SU-DHL-6 (cell line): ENCODE data around the gene UTP14C.

Experiments used
- H2AFZ ChIP-seq: fragments of 200-600 bp; sonication (generic); 2 replicates; pipeline ENCODE4 v1.6.1; 2014; ENCODE audit warnings: low read depth, mild to moderate bottlenecking, moderate library complexity, mixed read lengths, antibody characterized with exemption, low read length; ENCODE audit not compliant: severe bottlenecking
- H3F3A ChIP-seq: fragments of 200-600 bp; shearing (Covaris generic); 2 replicates; pipeline ENCODE4 v1.6.0; 2016; ENCODE audit warnings: antibody characterized with exemption, mild to moderate bottlenecking; ENCODE audit not compliant: insufficient read depth
- H3K27ac ChIP-seq: fragments of 200-600 bp; sonication (generic); 2 replicates; pipeline ENCODE4 v1.5.1; 2016; ENCODE audit warnings: low read depth, mild to moderate bottlenecking, low read length, moderate library complexity, mixed read lengths
- H3K27me3 ChIP-seq: fragments of 200-600 bp; sonication (generic), shearing (Covaris generic); 2 replicates; pipeline ENCODE4 v1.6.0; 2014; ENCODE audit warnings: mild to moderate bottlenecking, low read length
- H3K36me3 ChIP-seq: fragments of 200-600 bp; sonication (generic); 2 replicates; pipeline ENCODE4 v1.6.1; 2014; ENCODE audit warnings: mild to moderate bottlenecking, low read length, mixed read lengths
- H3K4me2 ChIP-seq: fragments of 300-600, 200-600 bp; shearing (Covaris generic), sonication (generic); 2 replicates; pipeline ENCODE4 v1.6.0; 2014; ENCODE audit warnings: low read length, low read depth, mild to moderate bottlenecking; ENCODE audit not compliant: poor library complexity, severe bottlenecking
- H3K4me3 ChIP-seq: fragments of 200-600 bp; sonication (generic); 2 replicates; pipeline ENCODE4 v1.5.1; 2014; ENCODE audit warnings: antibody characterized with exemption, low read length, mild to moderate bottlenecking, mixed read lengths; ENCODE audit not compliant: insufficient read depth, poor library complexity, severe bottlenecking
- H3K79me2 ChIP-seq: fragments of 200-600 bp; sonication (generic); 2 replicates; pipeline ENCODE4 v1.6.1; 2014; ENCODE audit warnings: mild to moderate bottlenecking, low read length, moderate library complexity; ENCODE audit not compliant: insufficient read depth
- H3K9ac ChIP-seq: fragments of 200-600 bp; sonication (generic); 2 replicates; pipeline ENCODE4 v1.7.0; 2014; ENCODE audit warnings: mild to moderate bottlenecking, low read length
- H3K9me2 ChIP-seq: fragments of 200-600 bp; sonication (generic); replicated peaks from 2 replicates; pipeline ENCODE4 v1.6.1; 2014; ENCODE audit warnings: low read length; ENCODE audit not compliant: insufficient read depth
- H3K9me3 ChIP-seq: fragments of 200-600 bp; sonication (generic); 2 replicates; pipeline ENCODE4 v1.6.1; 2014; ENCODE audit warnings: low read length, mixed read lengths; ENCODE audit not compliant: insufficient read depth
- H4K20me1 ChIP-seq: fragments of 200-600 bp; sonication (generic); 2 replicates; pipeline ENCODE4 v1.6.1; 2014; ENCODE audit warnings: low read depth, mild to moderate bottlenecking, antibody characterized with exemption, low read length, moderate library complexity, mixed read lengths
- EZH2phosphoT487 ChIP-seq: fragments of 200-600 bp; sonication (generic), shearing (Covaris generic); conservative IDR thresholded peaks from 2 replicates; pipeline ENCODE4 v1.6.1; 2018; ENCODE audit warnings: mild to moderate bottlenecking, antibody characterized with exemption, low read length, moderate library complexity, mixed read lengths
- TF ChIP-seq, protein P1 (sequence below): fragments of 200-600 bp; sonication (generic); IDR thresholded peaks from one replicate; pipeline ENCODE4 v1.5.1; 2017; ENCODE audit warnings: antibody characterized with exemption, mild to moderate bottlenecking, low read length, moderate library complexity; ENCODE audit not compliant: insufficient read depth, poor library complexity, severe bottlenecking

Gene UTP14C

DNA sequence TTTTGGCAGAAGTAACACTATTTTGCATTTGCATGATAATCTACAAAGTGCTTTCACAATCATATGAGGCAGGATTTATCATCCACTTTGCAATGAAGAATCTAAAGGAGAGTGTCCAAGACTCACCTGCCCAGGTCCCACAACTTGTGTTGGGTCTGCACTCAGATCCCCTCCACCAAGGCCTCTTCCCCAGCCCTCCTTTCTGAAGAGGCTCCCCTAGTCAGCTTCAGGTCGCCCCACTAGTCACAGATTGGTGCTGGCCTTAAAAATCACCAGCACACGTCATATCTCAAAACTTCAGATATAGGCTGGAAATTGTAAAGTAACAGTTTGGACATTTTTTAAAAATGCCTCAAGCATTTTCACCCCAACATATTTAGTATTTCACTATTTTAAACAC is 30.8 kb upstream of the UTP14C start:
- H3K9me2 ChIP-seq = no peaks in the 10 kb centered on the region
- H4K20me1 ChIP-seq = no peaks in the 10 kb centered on the region
- H2AFZ ChIP-seq = no peak overlapping the region
- no peak overlapping the region for H3K9ac ChIP-seq
- TF ChIP-seq, protein P1, sequence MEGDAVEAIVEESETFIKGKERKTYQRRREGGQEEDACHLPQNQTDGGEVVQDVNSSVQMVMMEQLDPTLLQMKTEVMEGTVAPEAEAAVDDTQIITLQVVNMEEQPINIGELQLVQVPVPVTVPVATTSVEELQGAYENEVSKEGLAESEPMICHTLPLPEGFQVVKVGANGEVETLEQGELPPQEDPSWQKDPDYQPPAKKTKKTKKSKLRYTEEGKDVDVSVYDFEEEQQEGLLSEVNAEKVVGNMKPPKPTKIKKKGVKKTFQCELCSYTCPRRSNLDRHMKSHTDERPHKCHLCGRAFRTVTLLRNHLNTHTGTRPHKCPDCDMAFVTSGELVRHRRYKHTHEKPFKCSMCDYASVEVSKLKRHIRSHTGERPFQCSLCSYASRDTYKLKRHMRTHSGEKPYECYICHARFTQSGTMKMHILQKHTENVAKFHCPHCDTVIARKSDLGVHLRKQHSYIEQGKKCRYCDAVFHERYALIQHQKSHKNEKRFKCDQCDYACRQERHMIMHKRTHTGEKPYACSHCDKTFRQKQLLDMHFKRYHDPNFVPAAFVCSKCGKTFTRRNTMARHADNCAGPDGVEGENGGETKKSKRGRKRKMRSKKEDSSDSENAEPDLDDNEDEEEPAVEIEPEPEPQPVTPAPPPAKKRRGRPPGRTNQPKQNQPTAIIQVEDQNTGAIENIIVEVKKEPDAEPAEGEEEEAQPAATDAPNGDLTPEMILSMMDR = no peak
- TF ChIP-seq EZH2phosphoT487 = no peak
- no peaks in the 10 kb centered on the region for H3K79me2 ChIP-seq
- H3F3A ChIP-seq = no peaks in the 10 kb centered on the region
- H3K9me3 ChIP-seq = no peaks in the 10 kb centered on the region
- H3K27me3 ChIP-seq = no peaks in the 10 kb centered on the region
- H3K36me3 ChIP-seq = no peaks in the 10 kb centered on the region
- H3K4me2 ChIP-seq = no peak overlapping the region
- no peak overlapping the region for H3K4me3 ChIP-seq
- no peak overlapping the region for H3K27ac ChIP-seq

DNA sequence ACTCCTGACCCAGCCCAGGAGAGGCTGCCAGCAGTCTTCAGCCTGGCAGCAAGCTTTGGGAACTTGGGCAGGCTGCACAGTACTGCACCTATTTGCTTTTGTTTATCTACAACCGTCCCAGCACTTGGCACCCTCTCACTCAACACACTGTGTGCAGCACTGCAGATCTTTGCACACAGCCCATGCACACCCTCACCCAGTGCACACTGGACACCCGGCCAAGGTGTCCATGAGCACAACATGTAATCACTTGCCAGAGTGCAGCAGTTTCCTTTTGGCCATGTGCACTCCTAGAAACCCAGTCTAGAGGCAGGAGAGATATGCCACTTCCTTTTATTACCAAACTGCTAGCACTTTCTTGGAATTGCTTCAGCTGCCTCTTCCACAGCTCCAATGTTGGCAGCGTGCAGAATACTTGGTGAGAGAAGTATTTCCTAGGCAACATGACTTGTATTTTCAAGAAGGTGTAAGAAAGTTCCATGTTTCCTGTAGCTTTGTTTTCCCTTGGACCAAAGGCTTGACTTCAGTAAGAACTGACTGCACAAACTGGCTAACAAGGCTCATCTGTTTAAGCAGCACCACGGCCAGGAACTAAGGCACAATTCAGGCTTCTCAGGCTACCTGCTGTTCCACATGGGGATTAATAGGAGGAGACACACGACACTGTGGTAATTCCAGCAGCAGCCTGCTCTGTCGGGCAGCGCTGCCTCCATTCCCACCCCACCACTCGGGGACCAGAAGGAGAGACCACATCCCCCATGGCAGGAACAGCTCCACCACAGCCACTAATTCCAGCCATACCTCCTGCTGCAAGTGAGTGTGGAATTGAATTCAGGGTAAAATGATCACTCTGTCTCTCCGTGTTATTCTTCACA is 28.6 kb upstream of the UTP14C start:
- H4K20me1 ChIP-seq = no peaks in the 10 kb centered on the region
- no peak overlapping the region for H2AFZ ChIP-seq
- no peak overlapping the region for H3K27ac ChIP-seq
- no peak overlapping the region for H3K4me2 ChIP-seq
- H3K9me3 ChIP-seq = no peaks in the 10 kb centered on the region
- no peaks in the 10 kb centered on the region for H3K79me2 ChIP-seq
- H3K9ac ChIP-seq = no peak overlapping the region
- no peak overlapping the region for H3K4me3 ChIP-seq
- H3F3A ChIP-seq = no peaks in the 10 kb centered on the region
- H3K27me3 ChIP-seq = no peaks in the 10 kb centered on the region
- no peaks in the 10 kb centered on the region for H3K36me3 ChIP-seq
- TF ChIP-seq, protein P1 = no peak
- TF ChIP-seq EZH2phosphoT487 = no peak
- no peaks in the 10 kb centered on the region for H3K9me2 ChIP-seq

DNA sequence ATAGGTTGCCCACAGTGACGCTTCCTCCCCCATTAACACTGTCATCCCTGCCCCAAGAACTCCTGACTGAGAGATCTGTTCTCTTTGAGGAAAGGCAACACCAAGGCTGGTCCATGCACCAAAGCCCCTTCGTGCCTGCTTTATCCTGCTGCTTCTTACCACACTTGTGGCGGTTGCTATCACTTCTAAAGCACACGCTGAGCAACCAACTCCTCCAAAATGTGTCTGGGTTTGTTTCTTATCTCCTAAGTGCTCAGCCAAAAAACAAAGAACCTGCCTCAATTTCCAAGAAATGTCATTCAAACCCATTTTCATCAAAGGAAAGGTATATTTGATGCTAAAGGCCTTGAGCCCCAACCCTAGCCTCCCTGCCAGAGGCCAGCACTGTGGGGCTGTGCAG is 27.9 kb upstream of the UTP14C start:
- no peak overlapping the region for H3K27ac ChIP-seq
- H3K79me2 ChIP-seq = no peaks in the 10 kb centered on the region
- no peaks in the 10 kb centered on the region for H4K20me1 ChIP-seq
- no peaks in the 10 kb centered on the region for H3K36me3 ChIP-seq
- no peaks in the 10 kb centered on the region for H3F3A ChIP-seq
- no peak overlapping the region for H2AFZ ChIP-seq
- no peak overlapping the region for H3K4me2 ChIP-seq
- H3K9ac ChIP-seq = no peak overlapping the region
- H3K9me3 ChIP-seq = no peaks in the 10 kb centered on the region
- no peak overlapping the region for H3K4me3 ChIP-seq
- no peaks in the 10 kb centered on the region for H3K9me2 ChIP-seq
- no peak for TF ChIP-seq EZH2phosphoT487
- TF ChIP-seq, protein P1 = no peak
- H3K27me3 ChIP-seq = no peaks in the 10 kb centered on the region
